Right lobe of liver (tissue), 4 donors: ENCODE data around the gene NQO1.

ENCODE experiments used
- CTCF ChIP-seq, 4 donors: fragments of 200-600 bp in 3 of 4; fragments of 450-650 bp in 1 of 4; IDR thresholded peaks; one replicate each; pipeline versions ENCODE4 v1.5.1 to v1.8.0; 2016 to 2022; ENCODE audit warnings: antibody characterized with exemption in 4 of 4, mild to moderate bottlenecking in 2 of 4
- POLR2A ChIP-seq: fragments of 450-650 bp; IDR thresholded peaks from one replicate; pipeline ENCODE4 v1.6.1; 2017; ENCODE audit warnings: antibody characterized with exemption, mild to moderate bottlenecking
- donor health status: DM: no; HTN: no; CAD: no.
- donor health status: DM: no; HTN: no; CAD: no.
- donor health status: DM: no; HTN: yes; CAD: no.

GRCh38 chr16:69660166-69660565, 66.2 kb downstream of the NQO1 start:
- TF ChIP-seq CTCF (IDR thresholded peaks at IDR 0.05) (no peak), POLR2A (no peak)
